Stimulated activated CD4-positive, alpha-beta T cell treated with anti-CD3 and anti-CD28 coated beads, Interleukin-1b, Interleukin-23, amount 100 ng/mL, for 1 hour (primary cell): Measurements from ENCODE around the gene NMU.
"Not testable (repeated sequence)": the region's sequence is repeated elsewhere in the genome, so short reads cannot be mapped to it uniquely, and the experiment has no call there.

Experiments used
- DNase-seq, 2 donors: peaks; one replicate each; pipeline ENCODE4 v3.0.0-alpha.2; 2020; ENCODE audit warnings: low read depth in 2 of 2

Gene NMU

DNA sequence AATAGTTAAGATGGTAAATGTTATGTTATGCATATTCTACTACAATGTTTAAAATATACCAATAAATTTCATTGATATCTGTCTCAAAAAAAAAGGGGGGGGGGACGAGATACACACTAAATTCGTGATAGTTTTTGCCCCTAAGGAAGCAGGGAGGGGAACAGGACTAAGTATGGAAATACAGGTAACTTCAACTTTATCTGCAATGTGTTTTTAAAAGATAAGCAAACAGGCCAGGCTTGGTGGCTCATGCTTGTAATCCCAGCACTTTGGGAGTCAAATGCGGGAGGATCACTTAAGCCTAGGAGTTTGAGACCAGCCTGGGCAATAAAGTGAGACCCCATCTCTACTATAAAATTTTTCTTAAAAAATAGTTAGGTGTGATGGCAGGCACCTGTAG, 76.0 kb downstream of the NMU start:
- no peak for DNase-seq

DNA sequence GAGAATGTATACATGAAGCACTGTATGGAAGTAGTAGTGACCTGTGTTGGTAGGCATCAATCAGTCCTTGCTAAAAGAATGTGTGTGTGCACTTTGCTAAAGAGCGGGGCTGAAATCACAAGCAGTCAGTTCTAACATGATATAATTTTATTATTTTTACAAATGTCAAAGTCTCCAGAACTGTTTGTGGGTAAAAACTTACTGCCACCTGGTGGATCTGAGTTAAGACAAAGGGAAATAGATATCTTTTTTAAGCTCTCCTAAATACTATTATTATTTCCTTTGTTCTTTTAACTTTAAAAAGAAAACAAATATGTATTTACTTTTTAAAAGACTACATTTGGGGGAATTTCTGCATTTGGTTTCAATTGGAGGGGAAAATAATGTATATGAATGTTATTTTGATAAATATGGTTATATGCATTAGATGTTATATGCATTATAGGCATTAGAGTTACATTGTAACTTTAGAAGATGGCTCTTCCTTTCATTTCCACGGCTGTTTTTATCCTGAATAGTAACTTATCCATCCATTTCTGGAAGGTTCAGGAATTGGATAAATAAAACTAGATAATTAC, 81.6 kb downstream of the NMU start:
- no peak for DNase-seq

DNA sequence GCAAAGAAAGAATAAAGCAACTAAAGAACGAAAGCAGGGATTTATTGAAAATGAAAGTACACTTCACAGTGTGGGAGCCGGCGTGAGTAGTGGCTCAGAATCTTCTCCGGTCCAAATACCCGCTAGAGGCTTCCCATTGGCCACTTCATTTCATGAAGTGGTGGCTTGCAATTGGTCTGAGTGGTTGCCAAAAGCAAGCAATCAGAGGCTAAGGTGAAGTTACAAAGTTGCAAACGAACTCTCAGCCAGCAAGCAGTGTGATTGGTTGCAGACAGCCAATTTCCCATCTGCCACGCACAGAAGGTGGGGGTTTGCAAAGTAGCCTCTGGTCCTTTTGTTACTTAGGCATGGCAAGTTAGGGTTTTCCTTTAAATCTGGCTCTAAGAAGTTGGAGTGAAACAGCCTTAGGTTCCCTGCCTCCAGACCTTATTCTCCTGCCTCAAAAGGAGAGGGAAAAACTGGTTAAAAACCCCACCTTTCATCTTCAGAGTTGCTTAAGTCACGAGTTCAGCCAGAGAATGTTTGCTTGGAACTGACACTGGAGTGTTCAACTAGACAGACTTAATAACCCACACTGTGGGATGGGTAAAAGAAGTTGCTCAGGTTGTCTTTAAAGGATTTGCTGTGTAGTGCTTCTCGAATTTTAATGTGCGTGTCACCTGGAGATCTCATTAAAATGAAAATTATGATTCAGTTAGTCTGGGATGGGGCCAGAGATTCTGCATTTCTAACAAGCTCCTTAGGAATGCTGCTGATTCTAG, 82.5 kb downstream of the NMU start:
- DNase-seq = no peak

DNA sequence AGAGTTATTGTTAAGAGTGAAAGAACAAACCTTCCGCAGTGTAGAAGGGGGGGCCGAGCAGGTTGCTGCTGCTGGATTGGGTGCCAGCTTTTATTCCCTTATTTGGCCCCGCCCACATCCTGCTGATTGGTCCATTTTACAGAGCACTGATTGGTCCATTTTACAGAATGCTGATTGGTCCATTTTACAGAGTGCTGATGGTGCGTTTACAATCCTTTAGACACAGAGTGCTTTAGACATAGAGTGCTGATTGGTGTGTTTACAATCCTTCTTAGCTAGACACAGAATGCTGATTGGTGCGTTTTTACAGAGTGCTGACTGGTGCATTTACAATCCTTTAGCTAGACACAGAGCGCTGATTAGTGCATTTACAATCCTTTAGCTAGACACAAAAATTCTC, 84.1 kb downstream of the NMU start:
- DNase-seq = not testable (repeated sequence)

DNA sequence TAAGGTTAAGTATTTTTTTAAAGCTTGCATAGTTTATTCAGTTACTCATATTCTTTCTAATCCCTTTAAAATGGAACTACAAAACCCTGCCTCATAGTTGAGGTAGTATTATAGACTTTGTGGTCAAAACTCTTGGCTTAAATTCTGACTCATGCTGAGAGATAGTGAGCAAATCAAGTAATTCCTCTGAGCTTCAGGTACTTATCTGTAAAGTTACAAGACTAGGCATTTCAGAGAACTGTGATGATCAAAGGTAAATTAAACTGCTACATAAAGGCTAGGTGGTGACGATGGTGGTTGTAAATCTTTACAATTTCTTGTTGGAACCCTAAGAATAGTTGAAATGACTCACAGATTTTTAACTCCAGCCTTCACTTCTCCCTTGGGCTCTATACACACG, 86.2 kb downstream of the NMU start:
- no peak for DNase-seq

DNA sequence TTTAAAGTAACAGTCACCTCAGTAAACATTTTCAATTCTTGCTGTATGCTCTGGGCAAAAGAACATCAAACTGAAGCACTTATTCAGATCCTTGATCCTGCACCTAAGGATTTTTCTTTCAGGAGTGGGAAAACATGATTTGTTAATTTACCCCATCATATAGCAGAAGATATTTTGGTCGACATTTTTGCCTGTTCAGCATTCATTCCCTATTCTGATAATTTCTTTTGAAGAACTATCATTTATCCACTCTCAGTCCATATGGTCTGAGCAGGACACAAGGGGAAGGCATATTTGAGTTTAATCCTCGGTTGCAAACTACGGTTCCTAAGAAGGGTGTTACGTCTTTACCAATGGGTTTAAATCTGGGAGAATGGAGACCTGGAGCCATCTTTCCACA, 88.2 kb downstream of the NMU start:
- no peak for DNase-seq

DNA sequence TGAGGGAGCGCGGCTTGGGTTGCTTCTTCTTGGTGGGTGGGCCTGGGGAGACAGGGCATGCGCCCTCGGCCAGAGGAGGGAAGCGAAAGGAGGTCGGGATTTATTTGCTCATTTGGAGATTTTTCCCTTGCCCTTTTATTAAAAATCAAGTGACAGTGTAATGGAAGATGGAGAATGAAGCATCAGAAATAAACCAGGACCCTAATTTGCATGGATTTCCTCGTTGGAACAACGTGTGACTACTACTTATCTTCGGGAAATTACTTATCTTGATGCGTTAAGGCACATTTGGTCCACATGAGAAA, 88.7 kb downstream of the NMU start:
- DNase-seq = no peak

DNA sequence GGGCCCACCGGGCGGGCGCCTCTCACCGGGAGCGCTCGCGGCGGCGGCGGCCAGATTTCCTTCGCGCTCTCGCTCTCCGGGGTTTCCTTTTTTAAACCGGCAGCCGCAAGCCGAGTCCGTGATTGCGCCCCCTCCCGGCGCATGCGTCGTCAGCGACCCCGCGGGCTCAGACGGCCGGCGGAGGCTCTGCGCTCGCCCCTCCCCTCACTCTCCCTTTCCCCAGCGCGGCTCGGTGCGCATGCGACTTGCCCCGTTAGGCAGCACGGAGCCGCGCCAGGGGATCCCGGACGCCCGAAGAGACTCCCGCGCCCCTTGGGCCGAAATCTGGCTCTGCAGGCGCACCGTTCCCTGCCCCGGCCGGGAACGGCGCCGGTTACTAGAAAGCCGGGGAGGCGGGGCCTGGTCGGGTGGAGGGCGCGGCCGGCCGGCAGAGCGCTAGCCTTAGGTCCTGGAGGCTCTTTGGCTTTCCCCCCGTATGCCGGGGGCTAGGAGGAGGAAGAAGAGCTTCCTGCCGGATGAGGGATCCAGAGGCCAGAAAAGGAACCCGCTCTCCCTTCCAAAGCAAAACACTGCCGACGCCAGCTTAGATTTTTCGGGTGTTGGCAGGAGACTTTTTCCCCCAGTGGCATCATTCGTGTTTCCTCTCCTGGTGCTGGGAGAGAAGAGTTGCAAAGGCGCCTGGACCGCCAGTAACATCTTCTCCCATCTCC, 89.2 kb downstream of the NMU start, which contains the start of gene CLOCK:
TSS of gene CLOCK (minus strand) at position 154 of the 710 bp plus-strand sequence. CDS start 64,124 bp downstream, outside the sequence.
- peak; percentile 59 to 68 for DNase-seq

DNA sequence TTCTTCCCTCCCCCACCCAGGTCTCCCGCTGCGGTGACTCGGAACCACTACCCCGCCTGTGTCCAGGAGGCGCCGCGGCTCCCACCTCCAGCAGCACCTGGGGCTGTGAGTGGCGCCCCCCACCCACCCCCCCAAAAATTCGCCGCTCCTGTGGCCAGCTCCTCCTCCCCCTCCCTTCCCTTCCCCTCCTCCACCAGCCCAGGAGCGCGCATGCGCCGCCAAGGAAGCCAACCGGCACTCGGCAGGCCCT, 89.7 kb downstream of the NMU start:
- no peak for DNase-seq

DNA sequence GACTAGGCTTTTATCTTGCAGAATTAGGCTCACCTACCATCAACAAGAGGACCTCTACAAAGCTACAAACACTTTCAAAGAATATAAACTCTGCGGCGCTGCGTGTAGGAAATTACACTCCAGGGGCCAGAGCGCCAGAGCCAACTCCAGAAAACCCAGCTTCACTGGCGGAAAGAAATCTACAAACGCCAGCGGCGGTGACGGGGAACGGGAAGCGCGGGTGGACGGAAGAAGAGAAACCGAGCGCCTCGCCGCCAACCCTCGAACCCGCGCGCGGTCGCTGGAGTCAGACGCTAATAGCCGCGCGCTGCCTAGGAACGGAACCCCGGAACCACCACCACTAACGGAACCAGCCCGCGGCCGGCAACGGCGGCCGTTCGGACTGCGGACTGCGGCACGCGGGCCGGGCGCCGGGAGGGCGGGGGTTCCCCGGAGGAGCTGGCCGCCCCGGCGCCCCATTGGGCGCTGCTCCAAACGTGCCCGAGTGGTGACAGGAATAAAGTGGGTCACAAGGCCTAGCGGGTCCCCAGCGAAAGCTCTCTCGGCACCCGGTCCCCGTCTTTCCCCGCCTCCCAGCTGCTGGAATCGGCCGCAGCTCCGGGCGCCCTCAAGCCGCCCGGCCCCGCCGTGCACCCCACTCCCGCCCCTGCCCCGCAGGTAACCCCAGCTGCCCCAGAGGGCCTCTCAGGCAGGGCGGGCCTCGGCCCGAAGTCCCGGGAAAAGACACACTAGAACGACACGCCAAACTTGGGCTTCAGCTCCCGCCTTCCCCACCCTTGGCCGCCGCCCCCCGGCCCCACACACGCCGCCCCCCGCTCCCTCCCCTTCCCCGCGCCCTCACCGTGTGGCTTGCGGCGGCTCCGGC, 90.2 kb downstream of the NMU start:
- peak in 1 of 2 donors; percentile 33 for DNase-seq
